GM18951 (cell line): ENCODE data around the gene ZNF646.

Experiments
- POLR2A ChIP-seq: IDR thresholded peaks from 4 replicates; pipeline ENCODE4 v1.6.1; 2011; ENCODE audit warnings: mild to moderate bottlenecking; ENCODE audit not compliant: insufficient read length, insufficient read depth; ENCODE audit errors: extremely low read depth
- in situ Hi-C: fragments of 300-500 bp; cut with MboI; formaldehyde crosslinking; loops from one replicate; pipeline ENCODE4 v1.12.0; 2022; ENCODE audit warnings: low sequenced_read_pairs, mixed read lengths, inconsistent platforms; ENCODE audit not compliant: unreplicated experiment

Gene ZNF646

GRCh38 chr16:31130336-31130891 is 56.2 kb downstream of the ZNF646 start:
- in situ Hi-C loops: no loop called here
- no peak for TF ChIP-seq POLR2A

GRCh38 chr16:31130899-31131298 is 56.7 kb downstream of the ZNF646 start:
- in situ Hi-C loops: no loop called here
- no peak for TF ChIP-seq POLR2A

GRCh38 chr16:31131416-31131815 is 57.2 kb downstream of the ZNF646 start:
- TF ChIP-seq POLR2A: no peak
- in situ Hi-C loops: no loop called here

- TF ChIP-seq POLR2A: no peak
- in situ Hi-C loops: no loop called here
Measured at GRCh38 chr16:31131841-31132271, 57.6 kb downstream of the ZNF646 start.

DNA sequence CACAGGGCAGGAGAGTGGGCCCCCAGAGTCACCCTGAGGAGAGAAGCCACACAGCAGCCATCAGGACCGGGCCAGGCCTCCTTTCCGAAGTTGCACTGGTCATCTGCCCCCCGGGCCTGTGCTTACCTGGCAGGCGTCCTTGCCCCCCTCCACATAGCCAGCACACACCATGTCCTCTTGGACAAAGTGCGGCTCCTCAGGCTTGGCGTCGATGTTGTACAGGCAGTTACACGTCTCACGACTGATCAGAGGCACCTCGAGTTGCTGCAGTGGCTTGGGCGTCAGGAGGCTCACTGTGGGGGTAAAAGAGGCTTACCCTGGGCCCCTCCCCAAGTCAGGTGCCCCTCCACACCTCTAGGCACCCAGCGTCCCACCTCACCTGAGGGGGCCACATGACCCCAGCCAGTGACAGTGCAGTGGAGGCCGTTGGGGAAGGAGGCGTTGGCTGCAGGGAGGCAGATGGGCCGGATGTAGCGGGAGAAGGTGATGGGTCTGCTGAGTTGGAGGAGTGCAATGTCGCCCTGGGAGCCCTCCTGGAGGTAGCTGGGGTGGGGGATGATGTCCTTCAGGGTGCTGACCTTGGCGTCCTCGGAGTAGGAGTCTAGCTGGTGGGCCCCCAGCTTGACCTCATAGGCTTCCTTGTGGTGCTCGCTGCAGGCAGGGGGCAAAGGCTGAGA is 58.2 kb downstream of the ZNF646 start:
- TF ChIP-seq POLR2A: no peak
- in situ Hi-C loops: no loop called here

DNA sequence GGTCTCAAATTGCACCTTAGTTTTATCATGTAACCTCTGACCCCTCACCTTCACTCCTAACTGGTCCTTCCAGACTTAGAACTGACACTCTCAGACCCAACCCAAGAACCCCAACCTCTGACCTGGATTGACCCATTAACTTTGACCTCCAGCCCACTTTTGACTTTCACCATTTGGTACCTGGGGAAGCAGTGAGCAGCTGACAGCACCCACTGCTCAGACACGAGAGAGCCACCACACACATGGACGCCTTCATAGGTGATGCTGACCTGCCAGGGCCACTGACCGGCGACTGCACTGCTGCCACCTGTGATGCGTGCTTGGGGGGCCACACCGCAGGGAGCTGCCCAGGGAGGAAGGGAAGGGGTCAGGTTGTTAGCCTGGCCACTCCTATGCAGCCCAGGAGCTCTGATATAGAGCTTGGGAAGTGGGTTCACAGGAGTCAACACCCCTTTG is 58.9 kb downstream of the ZNF646 start:
- no peak for TF ChIP-seq POLR2A
- in situ Hi-C loops: no loop called here
